Left lung (tissue), 10 donors: ENCODE results near the gene HLF. TPM values are rescaled to one million over a fixed set of nuclear protein-coding genes. Genes with fewer than 3 reads are reported as not detected.

Experiments used
- ATAC-seq: fragments of 200-7000 bp; cut with Tn5 transposase; one replicate; pipeline ENCODE4 v1.9.1; 2020; ENCODE audit warnings: moderate library complexity
- DNase-seq, 4 donors: peaks; one replicate each; pipeline ENCODE4 v3.0.0-alpha.2; 2013 to 2020
- H3K27ac ChIP-seq, 2 donors: fragments of 200-600 bp; sonication (generic) in 1 of 2; one replicate each; pipeline versions ENCODE4 v1.5.0 to v1.8.0; 2020 to 2021
- H3K27me3 ChIP-seq, 2 donors: fragments of 200-600 bp; sonication (generic) in 1 of 2; one replicate each; pipeline versions ENCODE4 v1.5.0 to v1.8.0; 2020 to 2021
- H3K36me3 ChIP-seq, 2 donors: fragments of 200-600 bp; sonication (generic) in 1 of 2; one replicate each; pipeline versions ENCODE4 v1.5.0 to v1.8.0; 2020 to 2021
- H3K4me1 ChIP-seq, 2 donors: fragments of 200-600 bp; one replicate each; pipeline ENCODE4 v1.8.0; 2021
- H3K4me3 ChIP-seq, 2 donors: fragments of 200-600 bp; sonication (generic) in 1 of 2; one replicate each; pipeline versions ENCODE4 v1.5.0 to v1.8.0; 2020 to 2021; ENCODE audit warnings: mild to moderate bottlenecking in 1 of 2
- H3K9me3 ChIP-seq, 2 donors: fragments of 200-600 bp; sonication (generic) in 1 of 2; one replicate each; pipeline versions ENCODE4 v1.5.0 to v1.8.0; 2020 to 2021
- CTCF ChIP-seq, 2 donors: fragments of 200-600 bp; sonication (generic) in 1 of 2; IDR thresholded peaks; one replicate each; pipeline versions ENCODE4 v1.5.0 to v1.8.0; 2021; ENCODE audit warnings: antibody characterized with exemption in 2 of 2
- intact Hi-C, 2 donors: fragments of 100-400 bp; cut with DNase I; formaldehyde crosslinking; loops; one replicate each; pipeline versions ENCODE4 v1.11.2 to v1.14.2; 2022
- polyA plus RNA-seq, 6 donors: library from polyadenylated mRNA; unstranded; fragments of 120-200 nt; gene quantifications; one replicate each; pipeline ENCODE4 v1.2.1, GENCODE V29; 2013; ENCODE audit not compliant: insufficient read length in 6 of 6
- total RNA-seq, 2 donors: library from RNA; stranded (reverse); fragmentation: NEBNext Ultra II Directional; extraction: Animal tissue kit (Norgen Biotek cat#: 25700); gene quantifications; one replicate each; pipeline ENCODE4 v1.2.1, GENCODE V29; 2021
- donor health status: DM: no; HTN: yes; CAD: no.
- donor health status: DM: no; HTN: no; CAD: no.

Gene HLF
- total and polyA plus RNA-seq, 8 donors = 3.0 to 9.9 (median 4.8) TPM

- intact Hi-C loops = no loop called here
Observed at GRCh38 chr17:55285340-55286301, 20.9 kb downstream of the HLF start.

GRCh38 chr17:55286681-55287589 is 22.2 kb downstream of the HLF start:
- TF ChIP-seq CTCF (IDR thresholded peaks at IDR 0.05) = no peak
- Histone ChIP-seq H3K9me3 (no peaks in the 10 kb centered on the region), H3K27ac (peak overlapping the region; percentile 53 to 77), H3K27me3 (no peaks in the 10 kb centered on the region), H3K4me3 (no peak overlapping the region), H3K36me3 (no peaks in the 10 kb centered on the region), H3K4me1 (peaks cover 15 to 27% of the 10 kb centered on the region in 2 donors)
- peak; percentile 21 for ATAC-seq
- intact Hi-C loops = no loop called here
- no peak for DNase-seq

More at GRCh38 chr17:55285340-55286301, 20.9 kb downstream of the HLF start:
- H3K9me3 ChIP-seq = no peaks in the 10 kb centered on the region
- ATAC-seq (peak; percentile 75), DNase-seq (peak in 3 of 4 donors; percentile 90 to 96 (median 91))
- TF ChIP-seq CTCF (IDR thresholded peaks at IDR 0.05) = no peak
- no peaks in the 10 kb centered on the region for H3K36me3 ChIP-seq
- peak overlapping the region; percentile 53 to 77 for H3K27ac ChIP-seq
- H3K4me1 ChIP-seq = peaks cover 15 to 27% of the 10 kb centered on the region in 2 donors
- H3K4me3 ChIP-seq = no peak overlapping the region
- H3K27me3 ChIP-seq = no peaks in the 10 kb centered on the region

GRCh38 chr17:55288356-55289105 is 23.8 kb downstream of the HLF start:
- intact Hi-C loops = no loop called here
- H3K4me1 ChIP-seq = peaks cover 7 to 21% of the 10 kb centered on the region in 2 donors
- ATAC-seq = no peak
- no peaks in the 10 kb centered on the region for H3K9me3 ChIP-seq
- no peak for DNase-seq
- TF ChIP-seq CTCF (IDR thresholded peaks at IDR 0.05) = no peak
- no peaks in the 10 kb centered on the region for H3K36me3 ChIP-seq
- H3K27me3 ChIP-seq = no peaks in the 10 kb centered on the region
- H3K27ac ChIP-seq = no peak overlapping the region
- H3K4me3 ChIP-seq = no peak overlapping the region

- TF ChIP-seq CTCF (IDR thresholded peaks at IDR 0.05) = no peak
- DNase-seq = no peak
- Histone ChIP-seq H3K27me3 (no peaks in the 10 kb centered on the region), H3K4me1 (peaks cover 5 to 21% of the 10 kb centered on the region in 2 donors), H3K9me3 (no peaks in the 10 kb centered on the region), H3K36me3 (no peaks in the 10 kb centered on the region), H3K4me3 (no peak overlapping the region), H3K27ac (no peak overlapping the region)
- intact Hi-C loops = no loop called here
- no peak for ATAC-seq
Observed at GRCh38 chr17:55289106-55289446, 24.3 kb downstream of the HLF start.
